DMS 273 (cell line): ENCODE results near the gene YTHDC1.
"Not testable (repeated sequence)": the region's sequence is repeated elsewhere in the genome, so short reads cannot be mapped to it uniquely, and the experiment has no call there.

Experiments used
- DNase-seq: peaks from one replicate; lab custom pipeline; 2025; ENCODE audit not compliant: unreplicated experiment; lab: John Stamatoyannopoulos, UW

YTHDC1 gene

DNA sequence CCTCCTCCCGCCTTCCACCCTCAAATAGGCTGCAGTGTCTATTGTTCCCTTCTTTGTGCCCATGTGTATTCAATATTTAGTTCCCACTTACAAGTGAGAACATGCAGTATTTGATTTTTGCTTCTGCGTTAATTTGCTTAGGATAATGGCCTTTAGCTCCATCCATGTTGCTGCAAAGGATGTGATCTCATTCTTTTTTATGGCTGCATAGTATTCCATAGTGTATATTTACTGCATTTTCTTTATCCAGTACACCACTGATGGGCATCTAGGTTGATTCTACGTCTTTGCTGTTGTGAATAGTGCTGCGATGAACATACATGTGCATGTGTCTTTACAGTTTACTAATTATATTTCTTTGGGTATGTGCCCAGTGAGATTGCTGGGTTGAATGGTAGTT lies 52.8 kb downstream of the YTHDC1 start:
- DNase-seq, result no peak

DNA sequence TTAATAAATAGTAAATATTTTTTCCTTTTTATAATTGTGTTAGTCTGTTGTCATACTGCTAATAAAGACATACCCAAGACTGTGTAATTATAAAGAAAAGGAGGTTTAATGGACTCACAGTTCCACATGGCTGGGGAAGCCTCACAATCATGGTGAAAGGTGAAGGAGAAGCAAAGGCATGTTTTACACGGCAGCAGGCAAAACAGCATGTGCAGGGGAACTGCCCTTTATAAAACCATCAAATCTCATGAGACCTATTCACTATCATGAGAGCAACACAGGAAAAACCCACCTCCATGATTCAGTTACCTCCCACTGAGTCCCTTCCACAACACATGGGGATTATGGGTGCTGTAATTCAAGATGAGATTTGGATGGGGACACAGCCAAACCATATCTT lies 58.6 kb downstream of the YTHDC1 start:
- DNase-seq, result no peak

DNA sequence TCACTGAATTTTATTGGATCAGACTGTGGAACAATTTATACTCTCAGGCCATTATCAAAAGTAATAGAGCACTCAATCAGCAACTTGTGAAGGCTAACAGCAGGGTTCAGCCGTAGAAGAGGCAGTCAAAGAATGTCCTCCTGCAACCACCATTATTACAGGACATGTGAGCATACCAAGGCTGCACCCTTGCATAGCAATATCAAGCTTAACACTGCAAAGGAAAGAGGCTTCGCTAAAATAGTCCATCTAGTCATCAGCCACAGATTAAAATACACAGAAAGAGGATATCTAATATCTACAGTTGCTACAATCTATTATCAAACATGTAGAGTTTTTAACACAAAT lies 61.5 kb downstream of the YTHDC1 start:
- no peak for DNase-seq

DNA sequence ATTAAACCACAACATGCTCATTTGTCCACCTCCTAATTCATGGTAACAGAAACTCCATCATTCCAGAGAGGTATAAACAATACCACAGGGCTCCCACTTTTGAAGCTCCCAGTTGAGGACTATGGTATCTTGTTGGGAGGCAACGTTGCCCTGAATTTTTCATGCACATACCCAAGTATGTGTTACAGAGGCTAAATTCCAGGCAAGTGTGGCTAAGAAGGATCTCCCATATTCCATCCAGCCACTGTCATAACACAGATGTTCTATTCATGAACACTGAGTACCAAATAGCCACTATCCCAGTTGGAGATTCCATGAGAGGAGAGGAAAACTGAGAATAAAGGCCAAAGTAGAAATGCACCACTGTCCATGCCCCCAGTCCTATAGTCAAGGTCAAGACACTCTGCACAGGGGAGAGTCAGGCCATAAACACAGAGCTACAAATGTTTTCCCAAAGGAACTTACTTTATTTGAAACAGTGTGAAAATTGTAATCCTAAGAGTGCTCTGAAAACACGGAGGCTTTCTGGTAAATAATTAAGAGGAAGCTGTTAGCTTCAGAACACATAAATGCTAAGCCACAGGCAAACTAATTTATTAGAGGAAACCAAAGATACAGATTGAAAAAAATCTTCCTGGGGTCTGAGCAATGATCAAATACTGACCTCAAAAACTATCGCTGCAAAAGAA lies 62.0 kb downstream of the YTHDC1 start:
- no peak for DNase-seq

DNA sequence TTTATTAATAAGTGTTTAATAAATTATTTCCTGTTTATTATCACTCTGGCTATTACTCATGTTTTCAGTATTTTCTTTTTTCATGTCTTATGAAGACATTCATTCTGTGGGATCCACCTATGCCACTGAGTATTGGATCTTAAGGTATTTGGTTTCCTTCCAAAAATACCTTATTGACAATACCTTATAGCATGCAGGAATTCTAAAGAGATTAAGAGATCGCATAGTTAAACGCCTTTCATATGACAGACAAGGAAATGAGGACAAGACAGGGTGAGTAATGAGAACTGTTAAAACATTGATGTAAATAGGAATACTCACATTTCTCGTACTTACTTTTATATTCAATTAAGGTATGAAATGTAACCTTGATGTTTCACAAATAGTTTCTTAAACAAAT lies 66.2 kb downstream of the YTHDC1 start:
- DNase-seq, result no peak

DNA sequence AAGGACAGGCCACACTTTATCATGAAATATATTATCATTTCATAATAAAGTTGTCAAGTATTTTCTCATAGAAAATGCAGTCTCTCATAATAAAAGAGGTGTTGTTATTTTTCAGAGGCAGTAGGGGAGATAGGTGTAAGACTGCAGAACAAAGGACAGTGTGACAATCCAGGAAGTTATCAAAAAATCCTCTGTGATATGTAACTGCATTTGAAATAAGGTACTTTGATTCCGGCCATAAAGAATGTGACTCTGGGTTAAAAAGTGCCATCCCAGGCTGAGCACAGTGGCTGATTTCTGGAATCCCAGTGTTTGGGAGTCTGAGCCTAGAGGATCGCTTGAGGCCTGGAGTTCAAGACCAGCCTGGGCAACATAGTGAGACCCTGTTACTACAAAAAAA lies 66.8 kb downstream of the YTHDC1 start:
- no peak for DNase-seq

DNA sequence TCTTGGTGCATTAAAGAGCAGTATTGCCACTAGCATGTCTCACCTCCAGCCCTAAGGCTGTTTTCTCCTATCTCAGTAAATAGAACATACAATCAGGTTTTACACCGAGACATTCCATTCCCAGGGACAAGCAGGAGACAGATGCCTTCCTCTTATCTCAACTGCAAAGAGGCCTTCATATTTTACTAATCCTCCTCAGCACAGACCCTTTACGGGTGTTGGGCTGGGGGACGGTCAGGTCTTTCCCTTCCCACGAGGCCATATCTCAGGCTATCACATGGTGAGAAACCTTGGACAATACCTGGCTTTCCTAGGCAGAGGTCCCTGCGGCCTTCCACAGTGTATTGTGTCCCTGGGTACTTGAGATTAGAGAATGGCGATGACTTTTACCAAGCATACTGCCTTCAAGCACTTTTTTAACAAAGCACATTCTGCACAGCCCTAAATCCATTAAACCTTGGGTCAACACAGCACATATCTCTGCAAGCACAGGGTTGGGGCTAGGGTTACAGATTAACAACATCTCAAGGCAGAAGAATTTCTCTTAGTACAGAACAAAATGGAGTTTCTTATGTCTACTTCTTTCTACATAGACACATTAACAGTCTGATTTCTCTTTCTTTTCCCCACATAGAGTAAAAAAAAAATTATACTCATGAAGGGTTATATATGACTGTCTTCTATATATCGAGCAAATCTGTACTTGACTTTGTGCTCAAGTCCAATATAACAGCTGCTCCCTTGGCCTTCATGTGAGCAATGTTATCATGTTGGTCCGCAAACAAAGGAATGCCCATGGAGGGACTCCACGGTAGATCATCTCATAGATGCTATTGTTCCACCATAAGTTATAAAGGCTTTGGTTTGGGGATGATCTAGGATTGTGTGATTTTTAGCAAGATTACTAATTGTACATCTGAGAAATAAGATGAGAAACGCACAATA lies 67.8 kb downstream of the YTHDC1 start:
- not testable (repeated sequence) for DNase-seq

DNA sequence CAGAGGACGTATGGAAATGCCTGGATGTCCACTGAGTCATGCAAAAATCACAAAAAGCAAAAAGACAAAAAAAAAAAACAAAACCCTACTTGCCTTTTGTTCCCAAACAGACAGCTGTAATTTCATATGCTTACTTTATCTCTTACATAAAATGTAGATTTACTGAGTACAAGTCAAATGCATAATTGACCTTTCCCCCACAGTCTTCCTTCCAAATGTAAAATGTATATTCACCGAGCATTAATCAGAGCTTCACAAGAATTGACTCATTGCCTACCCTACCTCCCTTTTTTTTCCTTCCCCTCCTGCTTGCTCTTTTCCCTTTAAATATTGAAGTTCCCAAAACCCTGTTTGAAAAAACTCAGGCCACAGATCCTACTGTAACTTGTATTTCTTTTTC lies 71.9 kb downstream of the YTHDC1 start:
- DNase-seq, result no peak

DNA sequence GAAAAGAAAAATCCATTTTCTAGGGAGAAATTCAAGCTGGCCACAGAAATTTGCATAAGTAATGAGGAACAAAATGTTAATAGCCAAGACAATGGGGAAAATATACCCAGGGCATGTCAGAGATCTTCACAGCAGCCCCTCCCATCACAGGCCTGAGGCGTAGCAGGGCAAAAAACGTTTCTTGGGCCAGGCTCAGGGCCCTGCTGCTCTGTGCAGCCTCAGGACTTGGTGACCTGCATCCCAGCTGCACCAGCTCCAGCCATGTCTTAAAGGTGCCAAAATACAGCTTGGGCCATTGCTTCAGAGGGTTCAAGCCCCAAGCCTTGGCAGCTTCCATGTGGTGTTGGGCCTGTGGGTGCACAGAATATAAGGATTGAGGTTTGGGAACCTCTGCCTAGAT lies 72.3 kb downstream of the YTHDC1 start:
- no peak for DNase-seq

DNA sequence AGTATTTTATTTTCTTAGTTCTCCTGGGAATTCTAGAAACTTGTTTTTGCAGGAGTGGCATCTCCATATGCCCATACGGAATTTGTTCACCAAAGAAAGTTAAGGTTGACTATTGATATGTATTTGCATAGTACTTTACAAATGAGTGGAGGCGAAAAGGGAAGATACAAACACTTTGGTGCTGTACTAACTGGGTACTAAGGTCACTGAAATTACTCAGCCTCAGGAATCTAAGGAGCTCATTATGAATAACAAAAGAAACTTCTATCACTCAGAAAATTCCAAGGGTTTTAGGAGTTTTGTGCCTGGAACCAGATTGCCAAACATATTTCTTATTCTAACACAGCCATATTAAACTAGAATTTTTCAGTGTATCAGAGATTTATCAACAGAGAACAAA lies 77.0 kb downstream of the YTHDC1 start:
- DNase-seq, result no peak

DNA sequence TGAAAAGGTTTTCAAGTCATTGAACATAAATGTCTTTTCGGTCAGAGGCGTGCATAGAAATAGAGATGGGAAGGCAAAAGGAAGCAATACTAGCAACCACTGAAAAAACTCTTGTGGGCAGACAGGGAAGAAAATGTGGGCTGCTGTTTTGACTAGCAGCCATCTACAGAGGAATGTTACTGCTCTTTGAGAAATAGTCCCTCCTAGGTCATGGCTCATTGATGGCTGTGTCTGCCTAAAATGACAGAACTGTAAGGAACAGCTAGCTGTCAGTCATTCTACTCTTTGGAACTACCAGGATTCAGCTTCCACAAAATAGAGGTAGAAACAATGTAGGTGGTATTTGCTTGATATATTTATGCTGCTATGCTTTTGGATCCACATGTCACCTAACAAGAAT lies 77.5 kb downstream of the YTHDC1 start:
- no peak for DNase-seq

DNA sequence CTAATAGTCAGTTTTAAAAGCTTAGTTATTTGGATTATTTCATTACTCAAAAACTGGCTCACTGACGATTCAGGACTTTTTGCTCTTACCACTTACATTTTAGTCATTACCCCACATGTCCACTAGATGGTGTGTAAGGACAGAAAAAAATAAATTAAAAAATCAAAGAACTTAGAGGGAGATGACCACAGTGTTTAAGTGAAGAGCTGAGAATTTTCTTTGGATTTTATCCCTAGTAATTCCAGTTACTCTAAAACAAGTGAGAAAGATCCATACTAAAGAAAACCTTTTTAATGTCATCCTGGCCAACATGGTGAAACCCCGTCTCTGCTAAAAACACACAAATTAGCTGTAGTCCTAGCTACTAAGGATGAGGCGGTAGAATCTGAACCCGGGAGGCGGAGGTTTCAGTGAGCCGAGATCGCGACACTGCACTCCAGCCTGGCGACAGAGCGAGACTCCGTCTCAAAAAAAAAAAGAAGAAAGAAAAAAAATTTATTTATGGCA lies 78.0 kb downstream of the YTHDC1 start:
- DNase-seq, result peak; percentile 40

DNA sequence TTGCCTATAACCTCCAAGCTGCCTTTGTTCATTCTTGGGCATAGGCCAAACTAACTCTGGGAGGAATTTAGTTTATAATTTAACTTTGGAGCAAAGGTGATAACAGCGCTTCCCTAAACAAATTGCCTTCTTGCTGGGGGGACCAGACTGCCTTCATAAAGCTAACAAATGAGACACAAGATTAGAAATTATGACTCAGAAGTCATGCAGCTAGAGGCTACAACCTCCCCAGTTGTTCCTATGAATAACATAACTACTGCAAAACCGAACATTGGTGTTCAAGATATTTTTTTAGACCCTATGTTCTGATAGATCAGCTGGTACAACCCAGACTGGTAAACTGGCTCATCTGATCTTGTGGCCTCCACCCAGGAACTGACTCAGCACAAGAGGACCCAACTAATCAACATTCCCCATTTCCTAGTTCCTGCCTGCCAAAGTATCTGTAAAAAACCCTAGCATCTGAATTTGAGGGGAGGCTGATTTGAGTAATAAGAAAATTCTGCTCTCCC lies 82.4 kb downstream of the YTHDC1 start:
- no peak for DNase-seq

DNA sequence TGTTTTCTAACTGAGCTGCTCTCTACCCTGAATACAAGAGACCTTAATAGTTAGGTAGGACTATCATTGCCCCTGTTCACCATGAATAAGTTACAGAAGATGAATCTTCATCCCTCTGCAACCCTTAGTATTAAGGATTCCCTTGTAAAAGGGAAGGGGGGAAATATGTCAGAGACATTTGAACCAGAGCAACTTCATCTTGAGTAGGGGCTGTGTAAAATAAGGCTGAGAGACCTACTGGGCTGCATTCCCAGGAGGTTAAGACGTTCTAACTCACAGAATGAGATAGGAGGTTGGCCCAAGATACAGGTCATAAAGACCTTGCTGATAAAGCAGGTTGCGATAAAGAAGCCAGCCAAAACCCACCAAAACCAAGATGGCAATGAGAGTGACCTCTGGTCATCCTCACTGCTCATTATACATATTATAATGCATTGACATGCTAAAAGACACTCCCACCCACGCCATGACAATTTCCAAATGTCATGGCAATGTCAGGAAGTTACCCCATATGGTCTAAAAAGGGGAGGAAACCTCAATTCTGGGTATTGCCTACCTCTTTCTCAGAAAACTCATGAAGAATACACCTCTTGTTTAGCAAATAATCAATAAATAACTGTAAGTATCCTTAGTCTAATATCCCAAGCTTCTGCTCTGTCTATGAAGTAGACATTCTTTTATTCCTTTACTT lies 84.9 kb downstream of the YTHDC1 start:
- no peak for DNase-seq
